Measurements from ENCODE around the gene NR2C2AP. TPM values are rescaled to one million over a fixed set of nuclear protein-coding genes. Genes with fewer than 3 reads are reported as not detected.

NR2C2AP gene
- total and polyA plus RNA-seq, 2 of the 13 experiments (the other 11 are each of a cell fraction or from before 2014, with no cell fraction given), result 12.2 to 26.8 TPM

- TF ChIP-seq ZGPAT (CRISPR knock-in tag; IDR thresholded peaks at IDR 0.05) (no peak; the same call in 1 of the 2 replicates), ZNF253 (CRISPR knock-in tag; IDR thresholded peaks at IDR 0.05; ENCODE audit: borderline replicate concordance) (no peak), ZNF713 (CRISPR knock-in tag; IDR thresholded peaks at IDR 0.05) (no peak), ZNF672 (CRISPR knock-in tag; IDR thresholded peaks at IDR 0.05) (no peak), SYNCRIP (IDR thresholded peaks at IDR 0.05; ENCODE audit: insufficient read depth, low read depth, low read length) (no peak), BORCS8-MEF2B (CRISPR knock-in tag; IDR thresholded peaks at IDR 0.05) (no peak), ZNF180 (CRISPR knock-in tag; IDR thresholded peaks at IDR 0.05; ENCODE audit: borderline replicate concordance, low read depth) (no peak), FOXP1 (IDR thresholded peaks at IDR 0.05) (no peak), FOXP1 (CRISPR knock-in tag; IDR thresholded peaks at IDR 0.05) (no peak), ERF (CRISPR knock-in tag; IDR thresholded peaks at IDR 0.05) (0 out of 2 replicates have a peak, but pooled peaks have one; percentile 27), TBL1XR1 (IDR thresholded peaks at IDR 0.05; ENCODE audit: borderline replicate concordance, low read length, partially characterized antibody) (no peak), ZNF205 (CRISPR knock-in tag; IDR thresholded peaks at IDR 0.05) (no peak), ZNF432 (CRISPR knock-in tag; IDR thresholded peaks at IDR 0.05; ENCODE audit: borderline replicate concordance) (no peak), TEF (CRISPR knock-in tag; IDR thresholded peaks at IDR 0.05) (no peak), RARG (CRISPR knock-in tag; IDR thresholded peaks at IDR 0.05; ENCODE audit: low read depth) (no peak), MATR3 (CRISPR knock-in tag; IDR thresholded peaks at IDR 0.05) (no peak), FOXC1 (CRISPR knock-in tag; IDR thresholded peaks at IDR 0.05; ENCODE audit: borderline replicate concordance) (no peak)
- TF ChIP-seq, protein P1, sequence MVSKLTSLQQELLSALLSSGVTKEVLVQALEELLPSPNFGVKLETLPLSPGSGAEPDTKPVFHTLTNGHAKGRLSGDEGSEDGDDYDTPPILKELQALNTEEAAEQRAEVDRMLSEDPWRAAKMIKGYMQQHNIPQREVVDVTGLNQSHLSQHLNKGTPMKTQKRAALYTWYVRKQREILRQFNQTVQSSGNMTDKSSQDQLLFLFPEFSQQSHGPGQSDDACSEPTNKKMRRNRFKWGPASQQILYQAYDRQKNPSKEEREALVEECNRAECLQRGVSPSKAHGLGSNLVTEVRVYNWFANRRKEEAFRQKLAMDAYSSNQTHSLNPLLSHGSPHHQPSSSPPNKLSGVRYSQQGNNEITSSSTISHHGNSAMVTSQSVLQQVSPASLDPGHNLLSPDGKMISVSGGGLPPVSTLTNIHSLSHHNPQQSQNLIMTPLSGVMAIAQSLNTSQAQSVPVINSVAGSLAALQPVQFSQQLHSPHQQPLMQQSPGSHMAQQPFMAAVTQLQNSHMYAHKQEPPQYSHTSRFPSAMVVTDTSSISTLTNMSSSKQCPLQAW (CRISPR knock-in tag; IDR thresholded peaks at IDR 0.05), result no peak
- TF ChIP-seq, protein P2, sequence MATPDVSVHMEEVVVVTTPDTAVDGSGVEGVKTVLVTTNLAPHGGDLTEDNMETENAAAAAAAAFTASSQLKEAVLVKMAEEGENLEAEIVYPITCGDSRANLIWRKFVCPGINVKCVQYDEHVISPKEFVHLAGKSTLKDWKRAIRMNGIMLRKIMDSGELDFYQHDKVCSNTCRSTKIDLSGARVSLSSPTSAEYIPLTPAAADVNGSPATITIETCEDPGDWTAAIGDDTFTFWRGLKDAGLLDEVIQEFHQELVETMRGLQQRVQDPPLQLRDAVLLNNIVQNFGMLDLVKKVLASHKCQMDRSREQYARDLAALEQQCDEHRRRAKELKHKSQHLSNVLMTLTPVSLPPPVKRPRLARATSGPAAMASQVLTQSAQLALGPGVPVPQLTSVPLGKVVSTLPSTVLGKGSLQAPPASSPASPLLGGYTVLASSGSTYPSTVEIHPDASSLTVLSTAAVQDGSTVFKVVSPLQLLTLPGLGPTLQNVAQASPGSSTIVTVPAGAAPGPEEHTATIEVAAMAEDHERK (CRISPR knock-in tag; IDR thresholded peaks at IDR 0.05; ENCODE audit: low read depth), result no peak
- TF ChIP-seq, protein P3, sequence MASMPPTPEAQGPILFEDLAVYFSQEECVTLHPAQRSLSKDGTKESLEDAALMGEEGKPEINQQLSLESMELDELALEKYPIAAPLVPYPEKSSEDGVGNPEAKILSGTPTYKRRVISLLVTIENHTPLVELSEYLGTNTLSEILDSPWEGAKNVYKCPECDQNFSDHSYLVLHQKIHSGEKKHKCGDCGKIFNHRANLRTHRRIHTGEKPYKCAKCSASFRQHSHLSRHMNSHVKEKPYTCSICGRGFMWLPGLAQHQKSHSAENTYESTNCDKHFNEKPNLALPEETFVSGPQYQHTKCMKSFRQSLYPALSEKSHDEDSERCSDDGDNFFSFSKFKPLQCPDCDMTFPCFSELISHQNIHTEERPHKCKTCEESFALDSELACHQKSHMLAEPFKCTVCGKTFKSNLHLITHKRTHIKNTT (CRISPR knock-in tag; IDR thresholded peaks at IDR 0.05), result no peak
Measured at GRCh38 chr19:19170053-19170872, 33.0 kb downstream of the NR2C2AP start, which contains the start of gene MEF2B (continued).

Data from HepG2 (cell line).